GM13977 (cell line): ENCODE results near the gene CCL24.
"Not testable (repeated sequence)": the region's sequence is repeated elsewhere in the genome, so short reads cannot be mapped to it uniquely, and the experiment has no call there.

Experiments
- DNase-seq: peaks from one replicate; pipeline ENCODE4 v3.0.0; 2012; ENCODE audit warnings: low spot score
- CTCF ChIP-seq: IDR thresholded peaks from 2 replicates; pipeline ENCODE4 v1.5.1; 2012; ENCODE audit warnings: mild to moderate bottlenecking, control low read depth; ENCODE audit not compliant: insufficient read depth; ENCODE audit errors: extremely low read depth, missing control alignments
- in situ Hi-C: fragments of 300-500 bp; cut with MboI; formaldehyde crosslinking; loops from one replicate; pipeline ENCODE4 v1.12.0; 2022; ENCODE audit warnings: low sequenced_read_pairs, low pct_unique_long_range_greater_than_20kb, mixed read lengths, inconsistent platforms; ENCODE audit not compliant: unreplicated experiment

The CCL24 gene

DNA sequence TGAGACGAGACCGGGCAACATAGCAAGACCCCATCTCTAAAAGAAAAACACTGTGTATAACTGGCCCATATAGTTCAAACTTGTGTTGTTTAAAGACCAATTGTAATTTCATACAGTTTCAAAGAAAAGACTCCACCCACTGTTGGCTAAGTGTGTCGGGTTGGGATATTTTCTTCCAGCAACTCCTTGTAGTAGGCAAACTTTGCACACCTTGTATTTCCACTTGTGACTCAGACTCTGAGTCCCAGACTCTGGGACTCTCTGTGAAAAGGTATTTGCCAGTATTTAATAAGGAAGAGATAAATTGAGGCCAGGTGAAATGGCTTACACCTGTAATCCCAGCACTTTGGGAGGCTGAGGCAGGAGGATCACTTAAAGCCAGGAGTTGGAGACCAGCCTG is 36.0 kb upstream of the CCL24 start:
- no peak for DNase-seq
- in situ Hi-C loops: no loop called here
- no peak for TF ChIP-seq CTCF

- TF ChIP-seq CTCF: no peak
- in situ Hi-C loops: no loop called here
- DNase-seq: no peak
These were observed 34.1 kb upstream of the CCL24 start for GRCh38 chr7:75847707-75848106.

GRCh38 chr7:75845132-75845531 is 31.5 kb upstream of the CCL24 start:
- in situ Hi-C loops, DNase-seq: not testable (repeated sequence)

DNA sequence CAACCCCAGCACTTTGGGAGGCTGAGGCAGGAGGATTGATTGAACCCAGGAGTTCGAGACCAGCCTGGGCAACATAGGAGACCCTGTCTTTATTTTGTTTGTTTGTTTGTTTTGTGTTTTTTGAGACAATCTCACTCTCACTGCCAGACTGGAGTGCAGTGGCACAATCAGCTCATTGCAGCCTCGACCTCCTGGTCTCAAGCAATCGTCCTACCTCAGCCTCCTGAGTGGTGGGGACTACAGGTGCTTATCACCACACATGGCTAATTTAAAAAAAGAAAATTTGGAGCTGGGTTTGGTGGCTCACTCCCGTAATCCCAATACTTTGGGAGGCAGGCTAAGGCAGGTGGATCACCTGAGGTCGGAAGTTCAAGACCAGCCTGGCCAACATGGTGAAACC is 30.6 kb upstream of the CCL24 start:
- no peak for DNase-seq
- TF ChIP-seq CTCF: no peak
- in situ Hi-C loops: no loop called here

DNA sequence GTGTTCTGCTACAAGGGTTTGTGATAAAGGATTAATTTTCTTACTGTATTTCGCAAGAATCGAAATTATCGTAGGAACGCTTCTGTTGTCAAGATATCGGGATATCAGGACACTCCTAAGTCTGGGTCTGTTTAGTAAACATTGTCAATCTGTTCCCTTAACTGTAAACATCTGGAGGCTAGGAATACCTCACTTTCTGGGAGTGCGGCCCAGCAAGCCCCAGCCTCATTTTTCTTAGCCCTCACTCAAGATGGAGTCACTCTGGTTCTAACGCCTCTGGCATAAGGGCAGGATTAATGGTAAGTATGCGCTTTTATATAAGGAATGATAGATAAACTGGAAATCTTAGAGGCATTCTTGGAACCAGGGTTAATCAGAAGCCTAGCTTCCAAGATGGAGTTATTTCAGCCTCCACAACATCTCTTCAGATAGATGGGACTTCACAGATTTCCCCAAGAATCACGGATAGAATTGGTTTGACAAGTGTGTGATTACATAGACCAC is 30.1 kb upstream of the CCL24 start:
- no peak for TF ChIP-seq CTCF
- in situ Hi-C loops: no loop called here
- DNase-seq: no peak

DNA sequence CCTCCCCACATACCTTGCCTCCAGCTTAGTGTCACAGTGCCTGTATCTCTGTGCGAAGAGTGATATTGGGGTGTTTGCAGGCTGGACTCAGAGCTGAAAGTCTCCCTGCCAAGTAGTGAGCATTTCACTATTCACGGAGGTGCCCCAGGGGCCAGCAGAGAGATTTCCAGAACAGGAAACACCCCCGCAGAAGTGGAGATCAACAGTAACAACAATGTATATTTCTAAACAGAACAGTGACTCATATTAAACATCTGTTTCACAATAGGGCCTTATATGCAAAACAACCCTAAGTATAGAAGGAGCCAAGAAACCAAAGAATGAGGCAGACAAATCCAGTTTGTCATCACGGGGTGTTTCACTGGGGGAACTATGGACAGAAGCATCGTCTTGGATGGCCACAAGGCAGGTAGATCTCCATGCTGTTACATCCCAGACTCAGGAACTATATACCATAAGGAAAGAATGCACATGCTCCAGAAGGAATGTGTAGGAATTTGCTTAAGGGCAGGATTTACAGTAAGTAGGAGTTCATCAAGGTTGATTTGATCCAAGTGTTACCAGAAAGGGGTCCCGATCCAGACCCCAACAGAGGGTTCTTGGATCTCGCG is 29.3 kb upstream of the CCL24 start:
- TF ChIP-seq CTCF: no peak
- peak; percentile 63 for DNase-seq
- in situ Hi-C loops: no loop called here

GRCh38 chr7:75840029-75840428 is 26.4 kb upstream of the CCL24 start:
- DNase-seq: no peak
- in situ Hi-C loops: no loop called here
- TF ChIP-seq CTCF: no peak

- DNase-seq, in situ Hi-C loops: not testable (repeated sequence)
These were observed 24.8 kb upstream of the CCL24 start for GRCh38 chr7:75838281-75838930.
